ENCODE results near the gene ZNF618.

DNA sequence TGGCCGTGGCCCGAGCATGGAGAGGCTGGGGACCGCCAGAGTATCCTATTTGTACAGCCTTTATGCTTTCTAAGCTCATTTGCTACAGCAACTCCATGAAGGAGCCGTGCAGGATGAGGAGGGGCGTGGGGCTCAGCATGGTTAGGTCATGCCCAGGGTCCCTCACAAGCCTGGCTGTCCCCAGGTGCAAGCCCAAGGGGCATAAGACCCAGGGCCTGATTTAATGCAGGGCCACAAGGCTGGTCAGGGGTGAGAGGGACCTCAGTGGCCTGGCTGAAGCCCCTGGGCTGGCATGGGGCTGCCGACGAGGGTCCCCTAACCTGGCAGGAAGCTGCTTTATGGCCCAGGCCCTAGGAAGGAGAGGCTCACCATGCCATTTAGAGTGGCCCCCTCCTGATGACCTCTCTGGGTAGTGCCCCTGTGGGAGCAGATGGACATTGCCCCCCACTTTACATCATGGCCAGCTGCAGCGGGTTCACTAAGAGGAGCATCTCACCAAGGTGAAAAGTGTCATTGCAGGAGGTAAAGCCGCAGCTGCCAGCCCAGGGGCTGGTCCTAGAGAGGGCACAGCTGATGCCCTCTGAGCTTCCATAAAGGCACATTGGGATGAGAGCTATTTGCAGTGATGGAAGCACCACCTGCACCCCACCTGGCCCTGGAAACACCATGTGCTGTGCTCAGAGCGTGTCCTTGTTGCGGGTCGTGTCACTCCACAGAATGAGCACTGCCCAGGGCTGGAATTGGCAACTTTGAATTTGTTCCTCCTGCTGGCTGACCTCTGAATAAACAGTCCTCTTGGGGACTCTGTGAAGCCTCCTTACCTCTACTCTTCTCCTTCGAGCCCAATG is 58.9 kb downstream of the ZNF618 start:
- no peak for TF ChIP-seq CTCF (IDR thresholded peaks at IDR 0.05)
- no peak for TF ChIP-seq POLR2A (IDR thresholded peaks at IDR 0.05)

All from esophagus squamous epithelium (tissue), 4 donors.